Forelimb muscle (tissue), 1 donor: ENCODE measurements around the gene TMED6. TPM values are rescaled to one million over a fixed set of nuclear protein-coding genes. Genes with fewer than 3 reads are reported as not detected.
A peak's percentile ranks its signal among the peaks of the same experiment; 100 is the strongest.
"Not testable (repeated sequence)": the region's sequence is repeated elsewhere in the genome, so short reads cannot be mapped to it uniquely, and the experiment has no call there.

ENCODE experiments used
- DNase-seq: peaks from one replicate; pipeline ENCODE4 v3.0.0-alpha.2; 2013; ENCODE audit warnings: low read depth
- polyA plus RNA-seq: library from polyadenylated mRNA; unstranded; fragments of 120-200 nt; gene quantifications from one replicate; pipeline ENCODE4 v1.2.1, GENCODE V29; 2013; ENCODE audit not compliant: insufficient read length

The TMED6 gene
- polyA plus RNA-seq, 1 donor, result 1.5 TPM

- not testable (repeated sequence) for DNase-seq
These were observed 8.5 kb upstream of the TMED6 start for GRCh38 chr16:69360070-69360469.

DNA sequence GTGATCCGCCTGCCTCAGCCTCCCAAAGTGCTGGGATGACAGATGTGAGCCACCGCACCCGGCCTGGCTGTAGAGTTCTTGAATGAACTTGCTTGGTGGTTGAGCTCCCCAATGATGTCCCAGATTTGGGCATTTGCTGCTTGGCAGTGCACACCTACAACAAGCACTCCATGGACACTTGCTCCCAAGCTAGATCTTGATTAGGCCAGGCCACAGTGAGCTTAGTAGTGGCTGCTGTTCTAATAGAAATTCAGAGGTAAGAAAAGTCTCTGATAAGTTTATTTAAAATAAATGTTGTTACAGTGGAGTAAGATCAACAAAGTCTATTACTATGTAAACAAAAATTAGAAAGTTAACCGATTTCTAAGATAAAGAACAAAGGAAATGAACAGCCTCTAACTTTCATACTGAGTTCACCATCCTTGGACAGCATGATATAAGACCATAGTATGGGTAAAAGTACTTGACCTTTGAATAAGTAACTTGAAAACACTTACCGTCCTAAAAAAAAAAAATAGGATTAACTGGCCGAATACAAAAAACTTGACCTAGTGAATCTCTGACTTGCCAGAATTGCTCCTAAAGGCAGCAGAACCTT, 951 bp downstream of the TMED6 start:
- DNase-seq, result no peak

- DNase-seq, result no peak
These were observed 2.0 kb downstream of the TMED6 start for GRCh38 chr16:69349536-69349935.

GRCh38 chr16:69348222-69348621, 3.4 kb downstream of the TMED6 start:
- DNase-seq, result no peak

- no peak for DNase-seq
These were observed 4.9 kb downstream of the TMED6 start for GRCh38 chr16:69346683-69347082.

- no peak for DNase-seq
These were observed 5.7 kb downstream of the TMED6 start for GRCh38 chr16:69345923-69346322.

DNA sequence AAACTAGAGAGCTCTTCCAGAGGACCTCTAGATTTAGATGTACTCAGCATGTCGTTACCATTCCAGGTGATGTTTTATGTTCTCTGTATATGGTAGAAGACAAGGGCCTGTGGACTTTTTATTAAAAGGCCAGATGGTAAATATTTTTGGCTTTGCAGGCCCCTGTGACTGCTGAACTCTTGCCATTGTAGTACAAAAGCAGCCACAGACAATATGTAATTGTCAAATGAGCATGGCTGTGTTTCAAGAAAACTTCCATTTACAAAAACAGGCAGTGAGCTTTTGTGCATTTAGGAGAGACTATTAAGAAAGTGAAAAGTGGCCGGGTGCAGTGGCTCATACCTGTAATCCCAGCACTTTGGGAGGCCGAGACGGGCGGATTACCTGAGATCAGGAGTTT, 7.4 kb downstream of the TMED6 start:
- DNase-seq, result no peak

DNA sequence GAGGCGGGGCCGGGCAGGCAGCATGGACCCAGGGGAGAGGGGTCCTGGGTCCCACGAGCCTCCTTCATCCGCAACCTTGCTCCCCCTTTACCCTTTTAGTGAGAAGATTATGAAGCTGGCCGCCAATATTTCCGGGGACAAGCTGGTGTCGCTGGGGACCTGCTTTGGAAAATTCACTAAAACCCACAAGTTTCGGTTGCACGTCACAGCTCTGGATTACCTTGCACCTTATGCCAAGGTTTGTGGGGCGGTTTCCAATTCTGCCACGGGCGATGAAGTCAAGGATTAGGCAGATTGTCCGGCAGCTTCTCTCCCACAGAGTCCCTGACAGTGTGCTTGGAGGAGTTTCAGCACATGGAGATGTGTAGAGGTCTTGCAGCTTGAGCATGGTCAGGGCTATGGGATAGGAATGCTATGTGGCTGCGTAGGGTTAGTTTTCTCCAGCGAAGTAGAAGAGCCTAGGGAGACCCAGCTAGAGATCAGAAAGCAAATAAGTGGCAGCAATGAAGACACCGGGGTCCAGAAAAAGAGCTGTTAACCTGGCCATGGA, 11.4 kb downstream of the TMED6 start:
- no peak for DNase-seq

- peak; percentile 97 for DNase-seq
These were observed 12.1 kb downstream of the TMED6 start, which contains the start of the genes COG8 and NIP7 for GRCh38 chr16:69339289-69340094. COG8 (minus strand) TSS chr16:69339564; CDS start chr16:69339552, 12 bp downstream. NIP7 (plus strand) TSS chr16:69339772; CDS start chr16:69339830, 58 bp downstream.

DNA sequence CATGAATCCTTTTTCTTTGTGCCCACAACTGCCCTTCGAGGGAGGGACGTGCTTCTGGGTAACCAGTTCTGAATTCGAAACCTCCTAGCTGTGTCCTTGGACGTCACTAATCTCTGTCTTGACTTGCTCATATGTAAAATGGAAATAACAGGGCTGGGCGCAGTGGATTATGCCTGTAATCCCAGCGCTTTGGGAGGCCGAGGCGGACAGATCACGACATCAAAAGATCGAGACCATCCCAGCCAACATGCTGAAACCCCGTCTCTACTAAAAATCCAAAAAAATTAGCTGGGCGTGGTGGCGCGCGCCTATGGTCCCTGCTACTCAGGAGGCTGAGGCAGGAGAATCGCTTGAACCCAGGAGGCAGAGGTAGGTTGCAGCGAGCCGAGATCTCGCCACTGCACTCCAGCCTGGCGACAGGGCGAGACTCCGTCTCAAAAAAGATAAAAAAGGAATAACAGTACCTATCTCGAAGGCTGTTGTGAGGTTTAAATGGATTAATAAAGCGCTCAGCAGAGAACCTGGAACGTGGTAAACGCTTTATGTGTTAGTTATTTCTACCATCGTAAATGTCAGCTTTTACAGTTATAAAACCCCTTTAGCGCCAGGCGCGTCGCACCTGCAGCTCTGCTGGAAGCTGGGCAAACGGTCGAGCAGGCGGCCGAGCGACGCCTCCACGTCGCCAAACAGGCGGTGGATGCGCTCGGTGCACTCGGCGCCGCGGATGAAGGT, 12.9 kb downstream of the TMED6 start:
- no peak for DNase-seq

DNA sequence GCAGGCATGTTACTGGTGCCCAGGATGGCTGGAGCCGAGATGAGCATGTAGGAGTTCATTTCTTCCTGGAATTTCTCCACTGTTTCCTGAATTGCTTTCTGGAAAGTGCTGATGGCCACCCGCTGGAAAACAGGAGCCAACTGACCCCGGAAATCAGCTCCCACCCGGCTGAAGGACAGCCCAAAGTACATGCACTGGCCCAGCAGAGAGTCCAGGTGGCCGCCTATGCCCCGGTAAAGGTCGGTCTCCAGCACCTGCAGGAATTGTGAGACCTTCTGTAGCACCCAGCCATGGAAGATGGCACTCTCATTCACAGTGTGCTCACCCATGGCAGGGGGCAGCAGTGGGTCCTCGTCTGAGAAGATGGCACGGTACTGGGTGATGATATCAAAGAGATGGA, 16.9 kb downstream of the TMED6 start:
- no peak for DNase-seq

DNA sequence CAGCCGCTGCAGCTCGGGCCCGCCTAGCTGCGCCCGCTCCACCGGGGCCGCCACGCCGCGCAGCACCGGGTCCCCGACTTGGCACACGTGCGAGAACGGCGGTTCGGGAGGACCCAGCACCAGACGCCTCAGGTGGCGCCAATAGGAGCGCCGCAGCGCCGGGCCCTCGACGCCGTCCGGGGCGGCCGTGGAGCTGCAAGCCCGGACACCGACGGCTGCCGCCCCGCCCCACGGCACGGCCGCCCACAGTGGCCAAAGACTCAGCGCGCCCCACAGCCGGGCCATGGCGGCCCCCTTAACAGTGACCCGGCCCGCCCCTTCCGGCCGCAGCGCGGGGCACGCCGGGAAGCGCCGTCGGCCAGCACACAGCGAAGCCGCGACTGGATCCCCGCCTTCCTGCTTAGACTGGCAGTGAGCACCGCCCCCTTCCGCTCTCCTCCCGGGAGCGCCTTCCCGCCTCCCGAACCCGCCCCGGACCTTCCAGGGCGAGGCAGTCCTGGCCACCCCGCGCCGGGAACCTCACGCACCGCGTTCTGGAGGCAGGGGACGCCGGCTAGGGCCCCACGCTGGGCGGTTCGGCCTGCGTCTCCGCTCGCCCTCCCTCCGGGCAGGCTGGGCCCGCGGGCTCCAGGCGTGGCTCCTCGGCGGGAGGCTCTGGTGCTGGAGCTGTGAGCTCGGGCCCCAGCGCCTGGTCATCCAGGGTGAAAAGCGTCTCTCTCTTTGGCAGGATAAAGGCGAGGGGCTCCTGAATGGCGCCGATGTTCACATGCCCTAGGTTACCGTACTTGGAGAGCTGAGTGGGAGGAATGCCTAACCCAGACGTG, 21.1 kb downstream of the TMED6 start, which contains the start of gene PDF:
Gene PDF (minus strand): TSS at position 303 of the 824 bp plus-strand sequence. CDS start 18 bp downstream, at position 285.
- peak; percentile 88 for DNase-seq

DNA sequence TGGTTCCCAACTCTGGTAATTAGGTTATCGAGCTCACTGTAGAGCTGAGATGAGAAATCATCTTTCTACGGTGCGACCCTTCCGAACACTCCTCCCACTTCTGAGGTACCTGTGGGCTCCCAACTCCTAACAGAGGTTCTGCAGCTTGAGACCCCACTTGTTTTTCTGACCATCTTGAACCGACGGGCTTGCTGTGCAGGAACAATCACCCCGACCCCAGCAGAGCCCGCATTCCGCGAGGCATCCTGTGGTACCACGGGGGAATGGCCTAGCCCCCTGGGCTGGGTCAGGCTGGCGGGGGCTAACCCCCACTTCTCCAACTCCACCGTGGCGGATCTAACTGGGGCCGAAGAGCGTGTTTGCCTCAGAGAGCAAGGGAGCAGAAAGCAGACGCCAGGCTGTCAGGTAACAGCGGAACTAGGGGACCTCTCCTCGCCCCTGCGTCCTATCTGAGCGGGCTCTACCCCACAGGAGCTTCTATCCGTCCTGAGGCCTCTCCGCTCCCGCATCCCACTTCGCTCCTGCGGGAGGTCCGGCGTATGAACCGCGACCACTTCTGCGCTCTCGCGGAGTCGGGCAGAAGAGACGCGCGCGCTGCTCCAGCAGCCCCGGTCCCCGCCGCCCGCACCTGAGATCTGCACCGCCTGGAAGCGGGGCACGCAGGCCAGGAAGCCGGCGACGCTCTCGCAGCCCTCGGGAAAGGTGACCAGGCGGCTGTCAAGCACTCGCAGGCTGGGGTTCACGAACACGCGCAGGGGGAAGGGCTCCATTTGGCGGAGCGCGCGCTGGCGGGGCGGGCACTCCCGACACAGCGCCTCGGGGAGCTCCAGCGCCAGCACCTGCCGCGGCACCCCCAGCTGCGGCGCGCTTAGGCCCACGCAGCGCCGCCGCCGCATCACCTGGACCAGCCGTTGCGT, 22.0 kb downstream of the TMED6 start:
- DNase-seq, result no peak

DNA sequence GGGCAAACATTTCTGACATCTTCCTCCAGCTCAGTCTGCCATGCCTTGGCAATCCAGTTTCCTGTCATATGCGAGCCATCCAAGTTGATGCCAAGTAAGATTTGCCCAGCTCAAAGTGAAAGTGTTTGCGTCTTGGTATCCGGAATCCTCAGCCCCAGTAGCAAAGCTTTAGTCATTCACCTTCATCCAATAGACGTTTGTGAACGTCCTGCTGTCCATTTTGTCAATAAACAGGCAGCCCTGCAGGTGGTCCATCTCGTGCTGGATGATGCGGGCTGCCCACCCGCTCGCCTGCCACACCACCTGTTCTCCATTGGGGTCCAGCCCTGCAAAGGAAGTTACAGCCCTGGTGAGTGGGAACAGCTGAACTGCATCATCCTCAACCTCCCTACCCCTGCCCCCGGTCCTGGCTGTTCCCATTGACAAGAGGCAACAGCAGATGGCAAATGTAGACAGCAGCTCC, 22.7 kb downstream of the TMED6 start:
- no peak for DNase-seq

- no peak for DNase-seq
These were observed 23.8 kb downstream of the TMED6 start for GRCh38 chr16:69327585-69328310.

DNA sequence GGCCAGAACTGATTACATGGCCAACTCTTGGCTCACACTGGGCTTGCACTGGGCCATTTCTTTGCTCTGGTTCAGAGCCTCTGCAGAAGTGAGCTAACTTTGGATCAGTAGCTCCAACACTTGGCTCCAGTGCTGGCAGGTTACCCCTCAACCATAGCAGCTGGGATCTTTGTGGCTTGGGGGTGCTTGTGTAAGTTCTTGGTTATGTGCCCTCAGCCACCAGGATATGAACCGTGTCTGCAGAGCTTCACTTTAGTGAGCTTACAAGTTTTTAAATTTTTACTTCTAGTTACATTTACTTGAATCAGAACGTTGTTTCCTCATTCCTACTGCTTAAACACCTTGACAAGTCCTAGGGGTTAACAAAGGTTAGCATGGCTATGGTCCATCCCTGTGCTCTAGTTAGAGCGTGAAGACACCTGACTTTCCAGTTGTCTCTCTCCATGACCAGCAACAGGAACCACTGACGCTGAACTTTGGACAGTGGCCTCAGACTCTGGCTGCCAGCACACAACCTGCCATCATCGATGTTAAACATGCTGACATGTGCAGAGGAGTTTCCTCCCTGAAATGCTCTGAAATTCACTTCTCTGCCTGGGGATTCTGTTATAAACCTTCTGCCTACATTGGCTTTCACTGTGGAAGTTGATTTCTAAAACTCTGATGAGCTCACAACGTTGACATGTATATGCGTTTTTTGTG, 25.3 kb downstream of the TMED6 start:
- DNase-seq, result no peak

- DNase-seq, result no peak
These were observed 25.8 kb downstream of the TMED6 start for GRCh38 chr16:69325784-69326171.

DNA sequence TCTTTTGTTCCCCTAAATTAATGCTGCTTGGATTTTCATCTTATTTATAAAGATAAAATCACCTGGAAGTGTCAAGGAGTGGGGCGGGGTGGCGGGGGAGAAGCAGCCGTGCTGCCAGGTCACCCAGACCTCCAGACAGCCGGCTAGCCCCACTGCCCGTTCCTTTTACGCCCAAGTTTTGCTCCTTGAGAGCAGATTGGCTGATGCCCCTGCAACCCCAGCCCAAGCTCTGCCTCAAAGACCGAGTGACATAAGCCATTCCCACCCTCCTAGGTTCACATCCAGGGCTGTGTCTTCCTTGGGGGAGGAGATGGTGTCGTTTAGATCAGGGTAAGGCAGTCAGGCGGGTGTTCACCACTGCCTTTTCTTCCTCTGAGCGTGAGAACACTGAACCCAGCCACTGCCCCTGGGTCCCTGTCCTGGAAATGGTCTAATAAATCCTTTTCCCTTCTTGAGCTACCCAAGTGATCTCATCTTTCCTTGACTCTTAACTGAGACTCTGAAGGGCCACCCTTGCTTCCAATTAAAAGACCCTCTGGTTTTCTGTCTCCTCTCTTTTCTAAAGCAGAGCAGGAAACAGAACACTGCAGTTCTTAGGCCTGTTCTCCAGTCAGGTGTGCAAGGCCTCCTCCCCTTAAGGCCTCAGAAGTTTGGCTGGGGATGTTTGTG, 26.9 kb downstream of the TMED6 start:
- DNase-seq, result no peak
